Endothelial cell of umbilical vein (primary cell): ENCODE results near the gene CEP72. TPM values are rescaled to one million over a fixed set of nuclear protein-coding genes. Genes with fewer than 3 reads are reported as not detected.

ENCODE experiments used
- BruUV-seq: library from RNA; stranded (reverse); fragments of 400-500 nt; replicated peaks from 2 replicates; lab custom pipeline; 2021; lab: Mats Ljungman, UMichigan
- CTCF ChIA-PET: fragments of 300-600, 350-600 bp; sonication (Branson Sonifier 250); formaldehyde crosslinking; loops from one replicate; lab custom pipeline; 2021; ENCODE audit warnings: antibody characterized with exemption, inconsistent platforms; lab: Charles Lee
- POLR2A ChIA-PET: fragments of 300-600, 350-600 bp; sonication (Branson Sonifier 250); formaldehyde crosslinking; loops from one replicate; lab custom pipeline; 2021; ENCODE audit warnings: antibody characterized with exemption, inconsistent platforms; lab: Charles Lee
- DNase-seq: peaks from one replicate; pipeline ENCODE4 v3.0.0-alpha.2; 2011; ENCODE audit warnings: low read depth, low spot score
- FAIRE-seq: peaks from 2 replicates; lab custom pipeline; 2011; peaks lifted over from hg19 to GRCh38; lab: Jason Lieb, UNC
- H2AFZ ChIP-seq: 2 replicates; pipeline ENCODE4 v1.6.0; 2012; ENCODE audit warnings: low read depth, low read length, control low read depth, inconsistent platforms
- H3K27ac ChIP-seq: 2 replicates; pipeline ENCODE4 v1.5.1; 2011; ENCODE audit warnings: low read depth, mild to moderate bottlenecking, control low read depth, low read length, moderate library complexity; ENCODE audit not compliant: insufficient read depth
- H3K27me3 ChIP-seq, 2 experiments: 2 replicates each; pipeline versions ENCODE4 v1.6.0 to v1.6.1; 2011; ENCODE audit warnings: low read length in 2 of 2, mixed read lengths in 1 of 2; ENCODE audit not compliant: control insufficient read depth in 2 of 2, insufficient read depth in 2 of 2
- H3K36me3 ChIP-seq, 2 experiments: 2 replicates in 1 of 2; 3 replicates in 1 of 2; pipeline ENCODE4 v1.5.1; 2011; ENCODE audit warnings: low read length in 2 of 2, mild to moderate bottlenecking in 1 of 2, moderate library complexity in 1 of 2; ENCODE audit not compliant: control insufficient read depth in 2 of 2, insufficient read depth in 2 of 2; ENCODE audit errors: extremely low read depth in 1 of 2
- H3K4me1 ChIP-seq: 3 replicates; pipeline ENCODE4 v1.5.1; 2011; ENCODE audit warnings: mild to moderate bottlenecking, low read length; ENCODE audit not compliant: control insufficient read depth, insufficient read depth; ENCODE audit errors: extremely low read depth
- H3K4me2 ChIP-seq: 2 replicates; pipeline ENCODE4 v1.6.1; 2011; ENCODE audit warnings: low read length, control low read depth, mixed read lengths; ENCODE audit not compliant: insufficient read depth
- H3K4me3 ChIP-seq, 3 experiments: fragments of 200-600 bp in 1 of 3; sonication (generic), shearing (Covaris generic) in 1 of 3; replicated peaks in 1 of 3; 2 replicates each; pipeline ENCODE4 v1.5.1; 2011 to 2016; ENCODE audit warnings: control low read depth in 3 of 3, low read length in 3 of 3, mild to moderate bottlenecking in 2 of 3, inconsistent platforms in 1 of 3, low read depth in 1 of 3, moderate library complexity in 1 of 3; ENCODE audit not compliant: insufficient read depth in 1 of 3
- H3K79me2 ChIP-seq: 2 replicates; pipeline ENCODE4 v1.6.0; 2012; ENCODE audit warnings: low read length, inconsistent platforms; ENCODE audit not compliant: control insufficient read depth, insufficient read depth
- H3K9ac ChIP-seq: replicated peaks from 2 replicates; pipeline ENCODE3; 2011; ENCODE audit warnings: low read length, control low read depth; ENCODE audit not compliant: insufficient read depth; ENCODE audit errors: extremely low read depth
- H3K9me1 ChIP-seq: replicated peaks from 3 replicates; pipeline ENCODE4 v1.6.0; 2011; ENCODE audit warnings: mild to moderate bottlenecking, low read length; ENCODE audit not compliant: control insufficient read depth, insufficient read depth; ENCODE audit errors: extremely low read depth
- H3K9me3 ChIP-seq: replicated peaks from 2 replicates; pipeline ENCODE4 v1.5.1; 2012; ENCODE audit warnings: low read length, inconsistent platforms; ENCODE audit not compliant: control insufficient read depth, insufficient read depth
- H4K20me1 ChIP-seq: replicated peaks from 2 replicates; pipeline ENCODE3; 2011; ENCODE audit warnings: mild to moderate bottlenecking, low read length; ENCODE audit not compliant: control insufficient read depth, insufficient read depth; ENCODE audit errors: extremely low read depth
- EZH2 ChIP-seq: IDR thresholded peaks from 2 replicates; pipeline ENCODE4 v1.6.1; 2012; ENCODE audit warnings: borderline replicate concordance, low read depth, mild to moderate bottlenecking, moderate library complexity, low read length, inconsistent platforms; ENCODE audit not compliant: severe bottlenecking
- FOS ChIP-seq: IDR thresholded peaks from 2 replicates; pipeline ENCODE4 v1.6.1; 2011; ENCODE audit warnings: mild to moderate bottlenecking, low read length, moderate library complexity, borderline replicate concordance; ENCODE audit not compliant: insufficient read depth
- GATA2 ChIP-seq: IDR thresholded peaks from 2 replicates; pipeline ENCODE4 v1.7.0; 2011; ENCODE audit warnings: low read depth, mild to moderate bottlenecking, moderate library complexity, mixed read lengths, low read length; ENCODE audit not compliant: insufficient read length, insufficient read depth
- JUN ChIP-seq: IDR thresholded peaks from 2 replicates; pipeline ENCODE4 v1.6.1; 2011; ENCODE audit warnings: borderline replicate concordance, low read depth; ENCODE audit not compliant: insufficient read length, insufficient read depth
- MYC ChIP-seq: IDR thresholded peaks from one replicate; pipeline ENCODE4 v1.6.1; 2011; ENCODE audit warnings: mild to moderate bottlenecking, low read depth, low read length
- POLR2A ChIP-seq: IDR thresholded peaks from 2 replicates; pipeline ENCODE4 v1.6.1; 2012; ENCODE audit warnings: low read depth, mild to moderate bottlenecking, control low read depth, low read length
- POLR2AphosphoS5 ChIP-seq: IDR thresholded peaks from 2 replicates; pipeline ENCODE4 v1.6.1; 2012; ENCODE audit warnings: low read depth, mild to moderate bottlenecking, control low read depth, low read length, moderate library complexity; ENCODE audit not compliant: insufficient read depth
- dilution Hi-C: fragments of 300-500 bp; cut with MboI; formaldehyde crosslinking; loops from one replicate; pipeline ENCODE4 v1.15.0; 2019; ENCODE audit warnings: low sequenced_read_pairs; ENCODE audit not compliant: extremely low pct_ligation_motif_present
- intact Hi-C: fragments of 100-400 bp; cut with micrococcal nuclease; formaldehyde crosslinking; loops from one replicate; pipeline ENCODE4 v1.10.0; 2022
- polyA plus RNA-seq, 4 experiments: library from polyadenylated mRNA; depleted of rRNA in 3 of 4; stranded (reverse) in 3 of 4; unstranded in 1 of 4; fragments of >200 nt; gene quantifications; 2 replicates each; pipeline versions ENCODE4 v1.2.1 to v1.2.3, GENCODE V29; 2011 to 2012; ENCODE audit warnings: missing spikeins in 1 of 4
- total RNA-seq: library from RNA; stranded (reverse); gene quantifications from 2 replicates; pipeline ENCODE4 v1.2.3, GENCODE V29; 2021
- TF ChIP-seq, protein P1 (sequence below), 2 donors: IDR thresholded peaks; 1 replicate in 1 of 2; 2 replicates in 1 of 2; pipeline ENCODE4 v1.5.1; 2011; ENCODE audit warnings: low read length in 2 of 2, mild to moderate bottlenecking in 2 of 2, moderate library complexity in 2 of 2, control low read depth in 1 of 2, inconsistent platforms in 1 of 2, low read depth in 1 of 2; ENCODE audit not compliant: insufficient read depth in 1 of 2; ENCODE audit errors: extremely low read depth in 1 of 2
- TF ChIP-seq, protein P2 (sequence below): IDR thresholded peaks from 2 replicates; pipeline ENCODE4 v1.6.1; 2011; ENCODE audit not compliant: insufficient read depth, insufficient read length

The CEP72 gene
- total and polyA plus RNA-seq, 2 donors (not counting 3 experiments of a cell fraction or from before 2014, with no cell fraction given) = 2.9 to 9.5 TPM

DNA sequence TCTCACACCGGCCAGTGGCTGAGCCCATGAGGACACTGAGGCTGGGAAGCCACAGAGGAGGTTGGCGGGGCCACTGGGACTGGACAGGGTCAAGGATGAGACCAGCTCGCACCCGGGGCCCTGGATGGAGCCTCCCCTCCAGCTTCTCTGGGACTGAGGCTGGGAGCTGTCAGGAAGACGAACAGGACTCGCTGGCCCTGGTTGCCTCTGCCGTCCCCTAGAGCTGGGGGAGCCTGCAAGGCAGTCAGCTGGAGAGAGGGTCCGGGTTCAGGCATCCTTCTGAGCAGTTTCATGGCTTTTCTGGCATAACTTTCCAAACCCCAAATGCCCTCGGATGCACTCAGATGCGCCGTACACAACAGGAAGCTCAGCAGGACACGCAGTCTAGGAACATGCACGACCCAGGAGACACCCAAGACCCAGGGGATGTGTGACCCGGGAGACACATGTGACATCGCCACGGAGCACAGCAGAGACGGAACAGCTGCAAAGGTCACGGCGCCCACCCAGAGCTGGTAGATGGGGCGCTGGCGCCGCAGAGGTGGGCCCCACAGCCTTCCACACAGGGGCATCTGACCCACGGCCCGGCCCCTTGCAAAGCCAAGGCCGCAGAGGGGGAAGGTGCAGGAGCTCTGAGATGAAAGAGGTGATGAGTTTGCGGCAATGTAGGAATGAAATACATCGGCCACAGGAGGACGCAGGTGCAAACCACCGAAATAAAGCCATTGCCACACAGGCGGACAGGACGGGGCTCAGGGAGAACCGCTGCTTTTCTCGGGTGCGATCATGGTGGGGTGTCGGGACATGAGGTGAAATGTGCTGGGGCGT is 63.9 kb downstream of the CEP72 start:
- H4K20me1 ChIP-seq = no peaks in the 10 kb centered on the region
- H3K79me2 ChIP-seq = no peaks in the 10 kb centered on the region
- BruUV-seq = no TSS peak
- no peak overlapping the region for H2AFZ ChIP-seq
- H3K36me3 ChIP-seq = no peaks in the 10 kb centered on the region
- H3K9me1 ChIP-seq = no peaks in the 10 kb centered on the region
- FAIRE-seq (no peak), DNase-seq (no peak)
- H3K4me3 ChIP-seq = no peak overlapping the region
- no peaks in the 10 kb centered on the region for H3K27me3 ChIP-seq
- ChIA-PET CTCF (no interaction called here), POLR2A (no interaction called here)
- no peak for TF ChIP-seq MYC
- no peak for TF ChIP-seq GATA2
- TF ChIP-seq, protein P1, sequence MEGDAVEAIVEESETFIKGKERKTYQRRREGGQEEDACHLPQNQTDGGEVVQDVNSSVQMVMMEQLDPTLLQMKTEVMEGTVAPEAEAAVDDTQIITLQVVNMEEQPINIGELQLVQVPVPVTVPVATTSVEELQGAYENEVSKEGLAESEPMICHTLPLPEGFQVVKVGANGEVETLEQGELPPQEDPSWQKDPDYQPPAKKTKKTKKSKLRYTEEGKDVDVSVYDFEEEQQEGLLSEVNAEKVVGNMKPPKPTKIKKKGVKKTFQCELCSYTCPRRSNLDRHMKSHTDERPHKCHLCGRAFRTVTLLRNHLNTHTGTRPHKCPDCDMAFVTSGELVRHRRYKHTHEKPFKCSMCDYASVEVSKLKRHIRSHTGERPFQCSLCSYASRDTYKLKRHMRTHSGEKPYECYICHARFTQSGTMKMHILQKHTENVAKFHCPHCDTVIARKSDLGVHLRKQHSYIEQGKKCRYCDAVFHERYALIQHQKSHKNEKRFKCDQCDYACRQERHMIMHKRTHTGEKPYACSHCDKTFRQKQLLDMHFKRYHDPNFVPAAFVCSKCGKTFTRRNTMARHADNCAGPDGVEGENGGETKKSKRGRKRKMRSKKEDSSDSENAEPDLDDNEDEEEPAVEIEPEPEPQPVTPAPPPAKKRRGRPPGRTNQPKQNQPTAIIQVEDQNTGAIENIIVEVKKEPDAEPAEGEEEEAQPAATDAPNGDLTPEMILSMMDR (IDR thresholded peaks at IDR 0.05; ENCODE audit: extremely low read depth in 1 of 2, insufficient read depth in 1 of 2, low read depth in 1 of 2, low read length in 2 of 2) = no peak
- no peak for TF ChIP-seq JUN
- TF ChIP-seq POLR2A = no peak
- TF ChIP-seq FOS = no peak
- no peak for TF ChIP-seq POLR2AphosphoS5
- TF ChIP-seq, protein P2, sequence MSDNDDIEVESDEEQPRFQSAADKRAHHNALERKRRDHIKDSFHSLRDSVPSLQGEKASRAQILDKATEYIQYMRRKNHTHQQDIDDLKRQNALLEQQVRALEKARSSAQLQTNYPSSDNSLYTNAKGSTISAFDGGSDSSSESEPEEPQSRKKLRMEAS = no peak
- no peak for TF ChIP-seq EZH2
- dilution Hi-C loops (no loop called here), intact Hi-C loops (loop anchor here (10.0 kb wide), 1 partner anchor 361 kb away; no protein-coding TSS in a partner anchor)
- H3K27ac ChIP-seq = no peak overlapping the region
- no peaks in the 10 kb centered on the region for H3K4me1 ChIP-seq
- H3K9ac ChIP-seq = no peak overlapping the region
- no peak overlapping the region for H3K4me2 ChIP-seq
- H3K9me3 ChIP-seq = no peaks in the 10 kb centered on the region
